IPS DF 19.7 (cell line): ENCODE results near the gene CDC27.
A peak's percentile ranks its signal among the peaks of the same experiment; 100 is the strongest.
"Not testable (repeated sequence)": the region's sequence is repeated elsewhere in the genome, so short reads cannot be mapped to it uniquely, and the experiment has no call there.

Experiments
- DNase-seq: peaks from one replicate; pipeline ENCODE4 v3.0.0-alpha.2; 2013; ENCODE audit warnings: low read depth, low spot score

The CDC27 gene

DNA sequence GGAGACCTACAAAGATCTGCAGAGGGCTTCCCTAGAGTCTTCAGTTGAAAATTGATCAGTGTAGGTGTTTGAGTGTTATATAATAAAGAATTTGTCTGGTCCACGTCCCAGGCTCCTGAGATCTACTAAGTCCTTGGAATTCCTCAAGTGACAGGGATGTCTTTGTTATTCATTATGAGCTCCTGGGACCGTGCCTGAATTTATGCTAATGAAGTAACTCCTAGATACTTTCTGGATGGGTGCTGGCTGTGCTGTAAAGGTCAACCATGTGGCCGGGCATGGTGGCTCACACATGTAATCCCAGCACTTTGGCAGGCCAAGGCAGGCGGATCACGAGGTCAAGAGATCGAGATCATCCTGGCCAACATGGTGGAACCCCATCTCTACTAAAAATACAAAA lies 43.7 kb downstream of the CDC27 start:
- peak; percentile 25 for DNase-seq

DNA sequence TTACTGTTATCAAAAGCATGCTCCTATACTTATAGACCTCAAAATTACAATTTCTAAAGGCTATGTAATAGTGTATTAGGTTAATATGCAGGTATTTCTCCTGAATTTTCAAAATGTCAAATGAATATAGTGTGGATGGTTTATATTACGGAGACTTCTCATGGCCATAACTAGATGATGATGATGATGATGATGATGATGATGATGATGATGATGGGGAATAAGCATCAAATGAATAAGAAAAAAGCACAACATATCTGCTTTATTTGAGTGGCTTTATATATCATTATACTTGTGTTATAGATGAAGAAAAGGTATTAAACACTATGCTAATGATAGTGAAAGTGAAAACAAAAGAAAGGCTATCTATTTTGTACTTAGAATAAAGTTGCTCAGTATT lies 53.9 kb downstream of the CDC27 start:
- DNase-seq = no peak

DNA sequence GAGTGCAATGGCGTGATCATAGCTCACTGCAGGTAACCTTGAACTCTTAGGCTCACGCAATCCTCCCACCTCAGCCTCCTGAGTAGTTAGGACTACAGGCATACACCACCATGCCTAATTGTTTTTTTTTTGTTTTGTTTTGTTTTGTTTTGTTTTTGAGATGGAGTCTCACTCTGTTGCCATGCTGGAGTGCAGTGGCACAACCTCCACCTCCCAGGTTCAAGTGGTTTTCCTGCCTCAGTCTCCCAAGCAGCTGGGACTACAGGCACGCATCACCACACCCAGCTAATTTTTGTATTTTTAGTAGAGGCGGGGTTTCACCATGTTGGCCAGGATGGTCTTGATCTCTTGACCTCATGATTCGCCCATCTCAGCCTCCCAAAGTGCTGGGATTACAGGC lies 54.7 kb downstream of the CDC27 start:
- DNase-seq = not testable (repeated sequence)

GRCh38 chr17:47131761-47132160 lies 57.3 kb downstream of the CDC27 start:
- no peak for DNase-seq

DNA sequence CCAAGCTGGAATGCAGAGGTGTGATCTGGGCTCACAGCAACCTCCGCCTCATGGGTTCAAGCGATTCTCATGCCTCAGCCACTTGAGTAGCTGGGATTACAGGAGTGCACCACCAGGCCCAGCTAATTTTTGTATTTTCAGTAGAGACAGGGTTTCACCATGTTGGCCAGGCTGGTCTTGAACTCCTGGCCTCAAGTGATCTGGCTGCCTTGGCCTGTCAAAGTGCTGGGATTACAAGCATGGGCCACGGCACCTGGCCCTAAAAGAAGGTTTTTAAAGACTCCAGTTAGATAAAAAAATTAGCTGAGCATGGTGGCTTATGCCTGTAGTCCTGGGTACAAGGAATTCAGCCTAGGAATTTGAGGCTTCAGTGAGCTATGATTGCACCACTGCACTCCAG lies 62.3 kb downstream of the CDC27 start:
- not testable (repeated sequence) for DNase-seq

DNA sequence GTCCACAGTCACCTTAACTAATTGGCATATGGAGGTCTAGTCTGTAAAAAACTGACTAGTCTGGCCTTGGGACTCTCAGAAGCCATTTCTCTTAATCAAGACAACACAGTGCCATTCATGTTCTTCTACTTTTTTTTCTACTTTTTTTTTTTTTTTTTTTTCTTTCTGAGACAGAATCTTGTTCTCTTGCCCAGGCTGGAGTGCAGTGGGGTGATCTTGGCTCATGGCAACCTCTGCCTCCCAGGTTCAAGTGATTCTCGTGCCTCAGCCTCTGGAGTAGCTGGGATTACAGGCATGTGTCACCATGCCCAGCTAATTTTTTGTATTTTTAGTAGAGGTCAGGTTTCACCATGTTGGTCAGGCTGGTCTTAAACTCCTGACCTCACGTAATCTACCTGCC lies 65.8 kb downstream of the CDC27 start:
- DNase-seq = not testable (repeated sequence)

DNA sequence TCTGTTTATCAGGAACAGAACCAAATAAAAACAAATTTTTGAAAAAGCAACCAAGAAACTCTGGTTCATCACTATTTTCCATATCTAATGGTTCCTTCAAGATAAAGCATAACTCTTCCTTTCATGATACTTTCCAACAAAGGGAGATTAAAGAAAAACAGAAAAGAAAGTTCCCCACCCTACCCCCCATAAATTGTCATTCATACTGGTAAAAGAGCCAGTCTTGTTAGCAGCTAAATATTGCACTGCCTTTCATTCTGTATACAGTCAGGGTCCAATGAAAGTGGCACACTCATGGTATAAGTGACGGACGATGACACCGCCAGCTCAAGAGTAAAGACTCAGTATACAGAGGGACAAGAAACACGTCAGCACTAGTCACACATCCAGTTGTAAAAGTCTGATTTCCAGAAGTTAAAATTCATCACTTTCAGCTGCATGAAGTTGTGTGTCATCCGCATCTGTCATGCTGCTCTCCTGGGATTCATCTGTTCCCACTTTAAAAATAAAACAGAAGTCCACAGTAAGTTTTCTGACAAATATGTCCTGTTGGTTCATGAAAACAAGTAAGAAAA lies 68.5 kb downstream of the CDC27 start:
- DNase-seq = no peak

DNA sequence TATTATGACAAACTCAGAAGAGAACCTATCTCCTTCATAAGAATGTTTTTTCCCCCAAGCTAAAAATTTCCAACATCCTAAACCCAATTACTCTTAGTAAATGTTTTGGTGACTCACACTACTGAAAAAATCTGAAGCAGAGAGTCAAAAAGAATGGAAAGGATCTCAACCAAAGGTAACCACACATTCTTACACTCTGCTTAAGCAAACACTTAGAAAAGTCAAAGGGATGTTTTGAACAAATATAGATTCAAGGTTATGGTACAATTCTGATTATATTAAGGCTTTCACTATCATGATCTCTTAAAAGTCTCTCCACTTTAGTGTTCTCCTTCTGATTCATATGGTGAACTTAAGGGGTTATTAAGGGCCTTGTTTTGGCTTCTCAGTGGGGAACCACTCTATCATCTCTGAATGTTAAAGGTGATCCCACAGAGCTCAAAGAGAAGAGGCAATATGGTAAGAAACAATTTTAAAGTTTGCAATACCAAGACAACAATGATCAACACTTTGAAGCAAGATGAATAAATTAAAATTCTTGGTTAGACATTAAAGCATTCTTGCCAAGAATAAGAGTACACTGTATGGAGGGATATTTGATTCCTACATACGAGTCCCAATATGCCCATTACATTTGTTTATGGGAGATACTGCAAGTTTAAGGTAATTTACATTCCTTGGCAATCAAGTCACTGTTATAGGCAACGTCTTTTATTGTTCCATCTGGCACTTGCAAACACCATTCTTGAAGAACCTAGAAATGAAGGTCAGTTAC lies 69.2 kb downstream of the CDC27 start:
- no peak for DNase-seq

DNA sequence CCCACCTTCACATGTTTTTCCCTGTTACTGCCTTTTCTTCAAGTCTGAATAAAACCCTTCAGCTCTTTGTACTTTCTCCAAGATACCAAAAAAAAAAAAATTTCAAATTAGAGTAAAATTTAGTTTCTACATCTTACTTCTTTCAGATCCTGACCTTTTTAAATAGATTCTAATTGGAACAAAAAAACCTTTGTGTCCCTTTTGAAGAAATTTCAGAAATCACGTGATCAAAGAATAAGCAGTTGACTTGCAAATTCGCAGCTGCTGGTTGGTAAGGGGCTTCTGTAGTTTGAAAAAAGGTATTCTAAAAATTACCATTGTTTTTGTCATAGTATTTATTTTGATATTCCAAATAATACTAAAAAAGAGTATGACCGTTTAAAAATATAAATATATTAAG lies 71.7 kb downstream of the CDC27 start:
- DNase-seq = no peak

DNA sequence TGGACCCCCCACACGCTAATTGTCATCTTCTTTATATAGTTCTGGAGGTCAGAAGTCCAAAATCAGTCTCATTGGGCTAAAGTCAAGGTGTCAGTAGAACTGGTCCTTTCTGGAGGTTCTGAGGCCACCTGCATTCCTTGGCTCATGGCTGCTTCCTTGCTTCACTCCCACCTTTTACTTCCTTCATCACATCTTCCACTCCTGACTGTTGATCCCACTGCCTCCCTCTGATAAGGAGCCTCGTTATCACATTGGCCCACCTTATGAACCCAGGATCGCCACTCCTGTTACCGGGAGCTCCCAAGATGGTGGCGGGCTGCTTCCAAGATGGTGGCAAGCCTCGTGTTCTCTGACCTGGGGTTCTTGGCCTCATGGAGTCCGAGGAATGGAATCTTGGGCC lies 83.0 kb downstream of the CDC27 start:
- DNase-seq = no peak

GRCh38 chr17:47105246-47105645 lies 83.8 kb downstream of the CDC27 start:
- not testable (repeated sequence) for DNase-seq

GRCh38 chr17:47102914-47103313 lies 86.2 kb downstream of the CDC27 start:
- no peak for DNase-seq

GRCh38 chr17:47099987-47100711 lies 88.9 kb downstream of the CDC27 start:
- peak; percentile 50 for DNase-seq

- no peak for DNase-seq
Measured at GRCh38 chr17:47099451-47099986, 89.6 kb downstream of the CDC27 start.

GRCh38 chr17:47096343-47096742 lies 92.8 kb downstream of the CDC27 start:
- DNase-seq = no peak

DNA sequence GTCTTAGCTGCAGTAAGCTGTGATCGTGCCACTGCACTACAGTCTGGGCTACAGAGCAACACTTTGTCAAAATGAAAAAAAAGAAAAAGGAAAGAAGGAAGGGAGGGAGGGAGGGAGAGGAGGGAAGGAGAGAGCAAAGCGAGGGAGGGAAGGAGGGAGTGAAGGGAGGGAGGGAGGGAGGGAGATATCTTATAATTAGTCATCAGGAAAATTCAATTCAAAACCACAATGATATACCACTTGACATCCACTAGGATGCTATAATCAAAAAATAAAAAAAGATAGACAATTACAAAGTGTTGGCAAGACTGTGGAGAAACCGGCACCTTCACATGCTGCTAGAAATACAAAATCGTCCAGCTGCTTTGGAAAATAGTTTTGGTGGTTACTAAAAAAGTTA lies 93.8 kb downstream of the CDC27 start:
- no peak for DNase-seq

GRCh38 chr17:47087093-47087492 lies 102.0 kb downstream of the CDC27 start:
- no peak for DNase-seq

DNA sequence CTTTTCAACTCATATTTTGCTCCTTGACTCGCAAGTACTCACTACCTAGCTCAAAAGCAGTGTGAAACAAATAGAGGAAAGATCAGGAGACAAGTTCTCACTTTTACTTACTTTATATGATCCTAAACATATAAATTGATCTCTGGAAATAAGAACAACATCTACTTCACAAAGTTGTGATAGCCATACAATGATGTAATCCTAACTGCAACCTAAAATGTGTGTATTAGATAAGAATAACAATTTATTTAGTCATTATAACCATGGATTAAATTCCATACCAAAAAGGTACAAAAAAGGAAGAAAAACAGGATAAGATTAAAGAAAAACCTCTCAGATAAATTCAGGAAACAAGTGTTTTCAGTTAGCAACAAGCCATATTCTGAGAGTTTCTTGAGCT lies 103.4 kb downstream of the CDC27 start:
- DNase-seq = no peak

DNA sequence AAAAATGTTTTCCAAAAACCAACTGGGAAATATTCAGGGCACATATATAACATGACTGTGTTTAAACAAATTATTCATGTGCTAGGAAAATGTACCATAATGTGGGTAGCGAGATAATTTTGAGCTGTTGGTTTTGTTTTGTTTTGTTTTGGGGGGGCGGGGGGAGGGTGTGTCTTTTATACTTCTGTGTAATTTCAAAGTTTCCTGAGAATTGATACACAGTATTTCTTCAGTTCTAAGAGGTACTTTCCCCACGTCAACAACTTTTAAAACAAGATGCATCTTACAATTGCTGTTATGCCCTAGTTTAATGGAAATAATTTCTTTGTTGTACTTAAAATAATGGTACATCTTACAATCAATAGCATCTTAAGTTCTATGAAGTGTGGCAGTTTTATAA lies 110.3 kb downstream of the CDC27 start:
- DNase-seq = no peak

DNA sequence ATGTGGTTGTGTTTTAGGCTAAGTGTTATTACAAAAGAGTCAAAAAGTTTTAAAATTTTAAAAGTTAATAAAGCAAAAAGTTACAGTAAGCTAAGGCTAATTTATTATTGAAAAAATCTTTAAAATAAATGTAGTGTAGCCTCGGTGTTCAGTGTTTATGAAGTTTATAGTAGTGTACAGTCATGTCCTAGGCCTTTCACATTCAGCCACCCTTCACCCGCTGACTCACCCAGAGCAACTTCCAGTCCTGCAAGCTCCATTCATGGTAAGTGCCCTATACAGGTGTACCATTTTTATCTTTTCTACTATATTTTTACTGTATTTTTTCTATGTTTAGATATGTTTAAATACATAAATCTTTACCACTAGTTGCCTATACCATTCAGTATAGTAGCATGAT lies 111.5 kb downstream of the CDC27 start:
- DNase-seq = no peak

GRCh38 chr17:47076171-47076570 lies 112.9 kb downstream of the CDC27 start:
- DNase-seq = no peak

GRCh38 chr17:47074361-47074760 lies 114.7 kb downstream of the CDC27 start:
- not testable (repeated sequence) for DNase-seq

DNA sequence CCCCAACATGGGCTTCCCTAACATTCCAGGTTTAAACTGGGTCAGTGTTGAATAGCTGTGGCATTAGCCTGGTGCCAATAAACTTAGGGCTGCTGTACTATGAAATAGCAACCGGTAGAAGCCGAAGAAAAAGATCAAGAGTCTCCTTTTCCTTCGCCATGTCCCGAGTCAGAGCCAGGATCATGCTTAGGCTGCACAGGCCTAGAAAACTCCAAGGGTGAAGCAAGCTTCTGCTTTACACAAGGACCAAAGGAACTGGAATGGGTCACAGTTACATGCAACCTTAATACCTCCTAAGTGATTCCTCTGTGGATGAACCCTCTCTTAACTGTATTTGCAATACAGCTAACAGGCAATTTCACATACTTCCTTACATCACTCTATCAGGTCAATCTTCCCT lies 115.5 kb downstream of the CDC27 start:
- not testable (repeated sequence) for DNase-seq
